ENCODE measurements around the gene ZMYND10. TPM values are rescaled to one million over a fixed set of nuclear protein-coding genes. Genes with fewer than 3 reads are reported as not detected.
A peak's percentile ranks its signal among the peaks of the same experiment; 100 is the strongest.

The ZMYND10 gene
- total RNA-seq, 2 donors from 2014 or later: 0.22 to 1.4 TPM

- WGBS, 2 experiments (ENCODE audit: insufficient coverage in 1 of 2, insufficient read length in 1 of 2): 1% methylated on average over 32 to 61 of the region's 61 CpGs
- no peaks in the 10 kb centered on the region for H3K9me3 Mint-ChIP-seq
- H3K4me3 Mint-ChIP-seq: peak within 1 kb of the TSS; percentile 82
- Histone ChIP-seq H3K9me3 (ENCODE audit: control insufficient read depth, low read length) (no peaks in the 10 kb centered on the region), H3K27ac (ENCODE audit: low read depth, low read length) (peak within 1 kb of the TSS; percentile 67), H3K9ac (ENCODE audit: extremely low read depth, low read length, poor library complexity, severe bottlenecking) (peak within 1 kb of the TSS; percentile 62), H3K4me3 (ENCODE audit: low read length) (peak within 1 kb of the TSS; percentile 94), H3K4me1 (ENCODE audit: control insufficient read depth, insufficient read depth, low read length) (peaks cover 3% of the 10 kb centered on the region), H3K27me3 (ENCODE audit: control insufficient read depth, insufficient read depth, low read length, poor library complexity, severe bottlenecking) (no peaks in the 10 kb centered on the region), H3K36me3 (ENCODE audit: control insufficient read depth, insufficient read depth, low read length) (no peaks in the 10 kb centered on the region)
- peaks cover 17% of the 10 kb centered on the region for H3K4me1 Mint-ChIP-seq
- peak; percentile 100 for DNase-seq
- TF ChIP-seq, protein P1, sequence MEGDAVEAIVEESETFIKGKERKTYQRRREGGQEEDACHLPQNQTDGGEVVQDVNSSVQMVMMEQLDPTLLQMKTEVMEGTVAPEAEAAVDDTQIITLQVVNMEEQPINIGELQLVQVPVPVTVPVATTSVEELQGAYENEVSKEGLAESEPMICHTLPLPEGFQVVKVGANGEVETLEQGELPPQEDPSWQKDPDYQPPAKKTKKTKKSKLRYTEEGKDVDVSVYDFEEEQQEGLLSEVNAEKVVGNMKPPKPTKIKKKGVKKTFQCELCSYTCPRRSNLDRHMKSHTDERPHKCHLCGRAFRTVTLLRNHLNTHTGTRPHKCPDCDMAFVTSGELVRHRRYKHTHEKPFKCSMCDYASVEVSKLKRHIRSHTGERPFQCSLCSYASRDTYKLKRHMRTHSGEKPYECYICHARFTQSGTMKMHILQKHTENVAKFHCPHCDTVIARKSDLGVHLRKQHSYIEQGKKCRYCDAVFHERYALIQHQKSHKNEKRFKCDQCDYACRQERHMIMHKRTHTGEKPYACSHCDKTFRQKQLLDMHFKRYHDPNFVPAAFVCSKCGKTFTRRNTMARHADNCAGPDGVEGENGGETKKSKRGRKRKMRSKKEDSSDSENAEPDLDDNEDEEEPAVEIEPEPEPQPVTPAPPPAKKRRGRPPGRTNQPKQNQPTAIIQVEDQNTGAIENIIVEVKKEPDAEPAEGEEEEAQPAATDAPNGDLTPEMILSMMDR (conservative IDR thresholded peaks at IDR 0.05): peak; percentile 56
- H3K27ac Mint-ChIP-seq: peak within 1 kb of the TSS; percentile 95
- H3K36me3 Mint-ChIP-seq (ENCODE audit: low read depth): peaks cover 2% of the 10 kb centered on the region
- H3K27me3 Mint-ChIP-seq (ENCODE audit: insufficient read depth): no peaks in the 10 kb centered on the region
Observed at GRCh38 chr3:50298836-50299637, 46.5 kb downstream of the ZMYND10 start, which contains the start of the genes HYAL3 and NAA80. Gene HYAL3, minus strand, starts transcription at chr3:50299405. Its CDS starts 3,803 bp downstream, at chr3:50295602. Gene NAA80, minus strand, starts transcription at chr3:50299405. Its CDS starts 1,942 bp downstream, at chr3:50297463.

GRCh38 chr3:50297896-50298725 lies 47.4 kb downstream of the ZMYND10 start:
- peaks cover 16% of the 10 kb centered on the region for H3K4me1 Mint-ChIP-seq
- H3K4me3 ChIP-seq (ENCODE audit: low read length): peak overlapping the region; percentile 94
- peaks cover 2% of the 10 kb centered on the region for H3K36me3 Mint-ChIP-seq (ENCODE audit: low read depth)
- H3K36me3 ChIP-seq (ENCODE audit: control insufficient read depth, insufficient read depth, low read length): no peaks in the 10 kb centered on the region
- H3K4me1 ChIP-seq (ENCODE audit: control insufficient read depth, insufficient read depth, low read length): peaks cover 3% of the 10 kb centered on the region
- H3K4me3 Mint-ChIP-seq: peak overlapping the region; percentile 82
- no peak overlapping the region for H3K27ac ChIP-seq (ENCODE audit: low read depth, low read length)
- 72 to 80% methylated on average over 7 to 9 of the region's 9 CpGs for WGBS, 2 experiments (ENCODE audit: insufficient coverage in 1 of 2, insufficient read length in 1 of 2)
- H3K27me3 Mint-ChIP-seq (ENCODE audit: insufficient read depth): no peaks in the 10 kb centered on the region
- peak; percentile 54 for DNase-seq
- H3K27ac Mint-ChIP-seq: peak overlapping the region; percentile 17
- no peaks in the 10 kb centered on the region for H3K9me3 Mint-ChIP-seq
- peak overlapping the region; percentile 62 for H3K9ac ChIP-seq (ENCODE audit: extremely low read depth, low read length, poor library complexity, severe bottlenecking)
- TF ChIP-seq, protein P1 (conservative IDR thresholded peaks at IDR 0.05): peak; percentile 60
- H3K27me3 ChIP-seq (ENCODE audit: control insufficient read depth, insufficient read depth, low read length, poor library complexity, severe bottlenecking): no peaks in the 10 kb centered on the region
- H3K9me3 ChIP-seq (ENCODE audit: control insufficient read depth, low read length): no peaks in the 10 kb centered on the region

DNA sequence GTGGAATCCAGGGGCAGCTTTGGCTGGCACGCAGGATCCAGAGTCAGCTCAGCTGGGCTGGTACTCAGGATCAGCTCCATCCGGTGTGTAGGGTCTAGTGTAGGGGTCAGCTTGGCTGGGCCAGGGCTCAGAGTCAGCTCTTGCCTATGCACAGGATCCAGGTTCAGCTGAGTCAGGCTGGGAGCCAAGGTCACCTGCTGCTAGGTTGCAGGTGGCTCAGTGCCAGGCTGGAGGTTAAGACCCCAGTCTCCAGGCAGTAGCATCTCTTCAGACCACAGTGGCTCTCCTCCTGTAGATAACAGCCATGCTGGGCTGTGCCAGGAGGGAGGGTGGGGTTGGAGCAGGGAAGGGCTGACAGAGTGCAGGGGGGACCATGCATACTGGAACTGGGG lies 48.2 kb downstream of the ZMYND10 start:
- peaks cover 17% of the 10 kb centered on the region for H3K4me1 Mint-ChIP-seq
- no peak overlapping the region for H3K27ac Mint-ChIP-seq
- no peaks in the 10 kb centered on the region for H3K36me3 ChIP-seq (ENCODE audit: control insufficient read depth, insufficient read depth, low read length)
- H3K27ac ChIP-seq (ENCODE audit: low read depth, low read length): no peak overlapping the region
- H3K9me3 ChIP-seq (ENCODE audit: control insufficient read depth, low read length): no peaks in the 10 kb centered on the region
- DNase-seq: peak; percentile 39
- peaks cover 3% of the 10 kb centered on the region for H3K4me1 ChIP-seq (ENCODE audit: control insufficient read depth, insufficient read depth, low read length)
- TF ChIP-seq, protein P1 (conservative IDR thresholded peaks at IDR 0.05): no peak
- H3K9ac ChIP-seq (ENCODE audit: extremely low read depth, low read length, poor library complexity, severe bottlenecking): no peak overlapping the region
- H3K4me3 ChIP-seq (ENCODE audit: low read length): no peak overlapping the region
- H3K9me3 Mint-ChIP-seq: no peaks in the 10 kb centered on the region
- H3K27me3 ChIP-seq (ENCODE audit: control insufficient read depth, insufficient read depth, low read length, poor library complexity, severe bottlenecking): no peaks in the 10 kb centered on the region
- H3K27me3 Mint-ChIP-seq (ENCODE audit: insufficient read depth): no peaks in the 10 kb centered on the region
- H3K36me3 Mint-ChIP-seq (ENCODE audit: low read depth): peaks cover 2% of the 10 kb centered on the region
- WGBS, 2 experiments (ENCODE audit: insufficient coverage in 1 of 2, insufficient read length in 1 of 2): 95 to 100% methylated on average over 1 to 2 of the region's 2 CpGs
- no peak overlapping the region for H3K4me3 Mint-ChIP-seq
